Stimulated activated naive CD8-positive, alpha-beta T cell treated with anti-CD3 and anti-CD28 coated beads, Interleukin-15, amount 100 ng/mL, for 72 hours (primary cell): Measurements from ENCODE around the gene CFDP1.

Experiments used
- ATAC-seq: fragments of 150-1000 bp; cut with Tn5 transposase; 2 replicates; pipeline ENCODE4 v1.10.0; 2021; ENCODE audit warnings: mild to moderate bottlenecking, moderate library complexity
- DNase-seq, 2 donors: peaks; one replicate each; pipeline ENCODE4 v3.0.0; 2021 to 2022
- H3K27ac Mint-ChIP-seq, 2 donors: one replicate each; pipeline ENCODE4 v1.8.0; 2022; ENCODE audit warnings: mild to moderate bottlenecking in 2 of 2, mixed read lengths in 2 of 2, moderate library complexity in 2 of 2
- H3K27me3 Mint-ChIP-seq: one replicate; pipeline ENCODE4 v1.8.0; 2022; ENCODE audit warnings: mixed read lengths
- H3K4me1 Mint-ChIP-seq: one replicate; pipeline ENCODE4 v1.8.0; 2022; ENCODE audit warnings: mild to moderate bottlenecking, mixed read lengths
- H3K4me3 Mint-ChIP-seq, 2 donors: one replicate each; pipeline ENCODE4 v1.8.0; 2022; ENCODE audit warnings: mild to moderate bottlenecking in 2 of 2, mixed read lengths in 2 of 2, moderate library complexity in 1 of 2
- H3K9me3 Mint-ChIP-seq, 2 donors: one replicate each; pipeline ENCODE4 v1.8.0; 2022; ENCODE audit warnings: mixed read lengths in 2 of 2

CFDP1 gene

GRCh38 chr16:75336521-75336920, 96.8 kb downstream of the CFDP1 start:
- H3K9me3 Mint-ChIP-seq = no peaks in the 10 kb centered on the region
- peaks cover 15% of the 10 kb centered on the region for H3K4me1 Mint-ChIP-seq
- ATAC-seq = no peak
- no peak for DNase-seq
- H3K4me3 Mint-ChIP-seq = no peak overlapping the region
- H3K27ac Mint-ChIP-seq = no peak overlapping the region
- H3K27me3 Mint-ChIP-seq = no peaks in the 10 kb centered on the region

GRCh38 chr16:75333721-75334163, 99.6 kb downstream of the CFDP1 start:
- no peak for ATAC-seq
- Mint-ChIP-seq H3K4me1 (peaks cover 15% of the 10 kb centered on the region), H3K4me3 (no peak overlapping the region), H3K27ac (peak overlapping the region in 1 of 2 donors; percentile 67), H3K9me3 (no peaks in the 10 kb centered on the region), H3K27me3 (no peaks in the 10 kb centered on the region)
- no peak for DNase-seq

GRCh38 chr16:75329943-75330342, 103.4 kb downstream of the CFDP1 start:
- no peak overlapping the region for H3K4me3 Mint-ChIP-seq
- no peaks in the 10 kb centered on the region for H3K27me3 Mint-ChIP-seq

GRCh38 chr16:75326333-75326732, 107.0 kb downstream of the CFDP1 start:
- H3K27me3 Mint-ChIP-seq = no peaks in the 10 kb centered on the region
- ATAC-seq (no peak), DNase-seq (no peak)
- peaks cover 22% of the 10 kb centered on the region for H3K4me1 Mint-ChIP-seq
- no peak overlapping the region for H3K4me3 Mint-ChIP-seq
- no peak overlapping the region for H3K27ac Mint-ChIP-seq
- no peaks in the 10 kb centered on the region for H3K9me3 Mint-ChIP-seq

More at GRCh38 chr16:75329943-75330342, 103.4 kb downstream of the CFDP1 start:
- Mint-ChIP-seq H3K27ac (no peak overlapping the region), H3K9me3 (no peaks in the 10 kb centered on the region), H3K4me1 (peaks cover 30% of the 10 kb centered on the region)
- ATAC-seq (no peak), DNase-seq (no peak)

- DNase-seq (no peak), ATAC-seq (no peak)
- no peaks in the 10 kb centered on the region for H3K9me3 Mint-ChIP-seq
- H3K27me3 Mint-ChIP-seq = peaks cover 8% of the 10 kb centered on the region
- H3K27ac Mint-ChIP-seq = no peak overlapping the region
- peaks cover 45% of the 10 kb centered on the region for H3K4me1 Mint-ChIP-seq
- no peak overlapping the region for H3K4me3 Mint-ChIP-seq
Observed at GRCh38 chr16:75323933-75324332, 109.4 kb downstream of the CFDP1 start.

GRCh38 chr16:75323198-75323597, 110.1 kb downstream of the CFDP1 start:
- H3K9me3 Mint-ChIP-seq = no peaks in the 10 kb centered on the region
- H3K4me1 Mint-ChIP-seq = peaks cover 50% of the 10 kb centered on the region
- H3K27ac Mint-ChIP-seq = no peak overlapping the region
- ATAC-seq (no peak), DNase-seq (no peak)
- H3K4me3 Mint-ChIP-seq = no peak overlapping the region
- peaks cover 8% of the 10 kb centered on the region for H3K27me3 Mint-ChIP-seq

- H3K27me3 Mint-ChIP-seq = peaks cover 8% of the 10 kb centered on the region
- no peak for DNase-seq
- H3K4me1 Mint-ChIP-seq = peaks cover 54% of the 10 kb centered on the region
- H3K4me3 Mint-ChIP-seq = no peak overlapping the region
- no peak for ATAC-seq
- H3K9me3 Mint-ChIP-seq = no peaks in the 10 kb centered on the region
- H3K27ac Mint-ChIP-seq = no peak overlapping the region
Observed at GRCh38 chr16:75322740-75323139, 110.6 kb downstream of the CFDP1 start.

GRCh38 chr16:75320435-75320834, 112.9 kb downstream of the CFDP1 start:
- no peak for DNase-seq
- Mint-ChIP-seq H3K4me3 (peak overlapping the region in 1 of 2 donors; percentile 25), H3K9me3 (no peaks in the 10 kb centered on the region), H3K4me1 (peaks cover 48% of the 10 kb centered on the region), H3K27me3 (peaks cover 8% of the 10 kb centered on the region), H3K27ac (no peak overlapping the region)
- peak; percentile 32 for ATAC-seq

- H3K27ac Mint-ChIP-seq = no peak overlapping the region
- H3K4me3 Mint-ChIP-seq = peak overlapping the region; percentile 26 to 33
- peaks cover 48% of the 10 kb centered on the region for H3K4me1 Mint-ChIP-seq
- H3K9me3 Mint-ChIP-seq = no peaks in the 10 kb centered on the region
- DNase-seq (peak; percentile 10 to 17), ATAC-seq (peak; percentile 83)
- peaks cover 8% of the 10 kb centered on the region for H3K27me3 Mint-ChIP-seq
Observed at GRCh38 chr16:75319513-75320411, 113.5 kb downstream of the CFDP1 start.

- H3K4me1 Mint-ChIP-seq = peaks cover 48% of the 10 kb centered on the region
- DNase-seq (no peak), ATAC-seq (no peak)
- H3K27ac Mint-ChIP-seq = no peak overlapping the region
- no peak overlapping the region for H3K4me3 Mint-ChIP-seq
- peaks cover 8% of the 10 kb centered on the region for H3K27me3 Mint-ChIP-seq
- H3K9me3 Mint-ChIP-seq = no peaks in the 10 kb centered on the region
Observed at GRCh38 chr16:75318737-75319136, 114.6 kb downstream of the CFDP1 start.

GRCh38 chr16:75317532-75317931, 115.8 kb downstream of the CFDP1 start:
- DNase-seq (no peak), ATAC-seq (no peak)
- H3K4me3 Mint-ChIP-seq = no peak overlapping the region
- no peaks in the 10 kb centered on the region for H3K9me3 Mint-ChIP-seq
- peaks cover 8% of the 10 kb centered on the region for H3K27me3 Mint-ChIP-seq
- H3K4me1 Mint-ChIP-seq = peaks cover 48% of the 10 kb centered on the region
- H3K27ac Mint-ChIP-seq = no peak overlapping the region

- Mint-ChIP-seq H3K4me3 (no peak overlapping the region), H3K9me3 (no peaks in the 10 kb centered on the region), H3K4me1 (peaks cover 48% of the 10 kb centered on the region), H3K27me3 (peaks cover 8% of the 10 kb centered on the region), H3K27ac (no peak overlapping the region)
- peak; percentile 38 for ATAC-seq
- no peak for DNase-seq
Observed at GRCh38 chr16:75317101-75317522, 116.2 kb downstream of the CFDP1 start.

- ATAC-seq (no peak), DNase-seq (no peak)
- Mint-ChIP-seq H3K4me3 (no peak overlapping the region), H3K4me1 (peaks cover 36% of the 10 kb centered on the region), H3K27ac (no peak overlapping the region), H3K27me3 (peaks cover 6% of the 10 kb centered on the region), H3K9me3 (no peaks in the 10 kb centered on the region)
Observed at GRCh38 chr16:75315539-75316306, 117.6 kb downstream of the CFDP1 start.

GRCh38 chr16:75312875-75313274, 120.4 kb downstream of the CFDP1 start:
- no peak overlapping the region for H3K4me3 Mint-ChIP-seq
- DNase-seq = no peak
- H3K9me3 Mint-ChIP-seq = no peaks in the 10 kb centered on the region
- H3K4me1 Mint-ChIP-seq = peaks cover 20% of the 10 kb centered on the region
- H3K27ac Mint-ChIP-seq = no peak overlapping the region
- peaks cover 22% of the 10 kb centered on the region for H3K27me3 Mint-ChIP-seq
- ATAC-seq = no peak

- DNase-seq = no peak
- Mint-ChIP-seq H3K4me1 (peaks cover 13% of the 10 kb centered on the region), H3K9me3 (no peaks in the 10 kb centered on the region), H3K27me3 (peaks cover 22% of the 10 kb centered on the region), H3K27ac (no peak overlapping the region), H3K4me3 (no peak overlapping the region)
- ATAC-seq = no peak
Observed at GRCh38 chr16:75311383-75311938, 121.8 kb downstream of the CFDP1 start.

GRCh38 chr16:75310541-75310940, 122.8 kb downstream of the CFDP1 start:
- H3K27me3 Mint-ChIP-seq = peaks cover 22% of the 10 kb centered on the region
- peaks cover 22% of the 10 kb centered on the region for H3K4me1 Mint-ChIP-seq
- DNase-seq (no peak), ATAC-seq (no peak)
- H3K4me3 Mint-ChIP-seq = no peak overlapping the region
- H3K9me3 Mint-ChIP-seq = no peaks in the 10 kb centered on the region
- no peak overlapping the region for H3K27ac Mint-ChIP-seq
